IMR-90 (cell line): ENCODE measurements around the gene SPI1. TPM values are rescaled to one million over a fixed set of nuclear protein-coding genes. Genes with fewer than 3 reads are reported as not detected.
"Not testable (repeated sequence)": the region's sequence is repeated elsewhere in the genome, so short reads cannot be mapped to it uniquely, and the experiment has no call there.

Source experiments
- ATAC-seq: fragments of 200-7000 bp; cut with Tn5 transposase; 2 replicates; pipeline ENCODE4 v1.9.1; 2020; ENCODE audit warnings: low read depth, mild to moderate bottlenecking, moderate library complexity
- BruUV-seq: library from RNA; stranded (reverse); fragments of 400-500 nt; replicated peaks from 2 replicates; lab custom pipeline; 2021; lab: Mats Ljungman, UMichigan
- CTCF ChIA-PET: fragments of 300-600 bp; formaldehyde crosslinking; extraction: SDS; loops from one replicate; lab custom pipeline; 2021; ENCODE audit warnings: antibody characterized with exemption; lab: Yijun Ruan, JAX
- POLR2A ChIA-PET: fragments of 300-600 bp; sonication (Branson Sonifier 250); formaldehyde crosslinking; loops from one replicate; lab custom pipeline; 2022; ENCODE audit warnings: antibody characterized with exemption; ENCODE audit not compliant: unreplicated experiment; lab: Charles Lee
- DNase-seq: peaks from one replicate; pipeline ENCODE4 v3.0.0; 2013
- H2AFZ ChIP-seq: replicated peaks from 2 replicates; pipeline ENCODE3; 2013; ENCODE audit warnings: low read length, mild to moderate bottlenecking; ENCODE audit not compliant: poor library complexity
- H2AK5ac ChIP-seq: 2 replicates; pipeline ENCODE4 v1.6.1; 2013; ENCODE audit warnings: low read depth, low read length, inconsistent platforms
- H2AK9ac ChIP-seq: replicated peaks from 2 replicates; pipeline ENCODE3; 2013; ENCODE audit warnings: mild to moderate bottlenecking, low read depth, low read length, moderate library complexity; ENCODE audit not compliant: poor library complexity
- H2BK120ac ChIP-seq: 2 replicates; pipeline ENCODE4 v1.6.1; 2013; ENCODE audit warnings: low read depth, low read length, inconsistent platforms
- H2BK15ac ChIP-seq: 3 replicates; pipeline ENCODE4 v1.6.1; 2013; ENCODE audit warnings: low read depth, low read length, inconsistent platforms
- H2BK20ac ChIP-seq: 2 replicates; pipeline ENCODE4 v1.6.1; 2013; ENCODE audit warnings: low read depth, mild to moderate bottlenecking, inconsistent platforms, low read length, moderate library complexity
- H2BK5ac ChIP-seq: 2 replicates; pipeline ENCODE4 v1.6.1; 2013; ENCODE audit warnings: mild to moderate bottlenecking, low read depth, low read length, inconsistent platforms; ENCODE audit not compliant: poor library complexity, severe bottlenecking
- H3K14ac ChIP-seq: replicated peaks from 2 replicates; pipeline ENCODE4 v1.6.1; 2013; ENCODE audit warnings: low read depth, low read length, inconsistent platforms
- H3K18ac ChIP-seq: 2 replicates; pipeline ENCODE4 v1.6.1; 2013; ENCODE audit warnings: low read depth, low read length, control low read depth
- H3K23ac ChIP-seq: 2 replicates; pipeline ENCODE4 v1.6.1; 2013; ENCODE audit warnings: low read depth, low read length, inconsistent platforms
- H3K27ac ChIP-seq: 2 replicates; pipeline ENCODE4 v1.5.1; 2013; ENCODE audit warnings: mild to moderate bottlenecking, control low read depth, low read length; ENCODE audit not compliant: insufficient read depth
- H3K27me3 ChIP-seq: 2 replicates; pipeline ENCODE4 v1.6.1; 2013; ENCODE audit warnings: low read length; ENCODE audit not compliant: control insufficient read depth, insufficient read depth
- H3K36me3 ChIP-seq: 2 replicates; pipeline ENCODE4 v1.6.1; 2013; ENCODE audit warnings: low read length, mixed read lengths; ENCODE audit not compliant: control insufficient read depth, insufficient read depth
- H3K4ac ChIP-seq: 2 replicates; pipeline ENCODE4 v1.6.1; 2013; ENCODE audit warnings: low read depth, low read length, inconsistent platforms
- H3K4me1 ChIP-seq: 2 replicates; pipeline ENCODE4 v1.6.1; 2013; ENCODE audit warnings: low read length, mixed read lengths; ENCODE audit not compliant: control insufficient read depth, insufficient read depth
- H3K4me2 ChIP-seq: 2 replicates; pipeline ENCODE4 v1.6.1; 2013; ENCODE audit warnings: low read depth, mild to moderate bottlenecking, control low read depth, low read length, moderate library complexity
- H3K4me3 ChIP-seq: 2 replicates; pipeline ENCODE4 v1.5.1; 2013; ENCODE audit warnings: low read depth, mild to moderate bottlenecking, control low read depth, low read length, moderate library complexity; ENCODE audit not compliant: insufficient read depth
- H3K56ac ChIP-seq: 2 replicates; pipeline ENCODE4 v1.6.1; 2013; ENCODE audit warnings: low read length, inconsistent platforms; ENCODE audit not compliant: insufficient read depth; ENCODE audit errors: extremely low read depth
- H3K79me1 ChIP-seq, 2 experiments: 2 replicates each; pipeline ENCODE4 v1.6.1; 2013; ENCODE audit warnings: low read length in 2 of 2, inconsistent platforms in 1 of 2, low read depth in 1 of 2
- H3K9ac ChIP-seq: 2 replicates; pipeline ENCODE4 v1.6.1; 2013; ENCODE audit warnings: low read depth, low read length, control low read depth
- H3K9me1 ChIP-seq: 2 replicates; pipeline ENCODE4 v1.6.1; 2013; ENCODE audit warnings: low read length, inconsistent platforms; ENCODE audit not compliant: insufficient read depth
- H3K9me3 ChIP-seq: 2 replicates; pipeline ENCODE4 v1.6.1; 2013; ENCODE audit warnings: low read length; ENCODE audit not compliant: control insufficient read depth, insufficient read depth
- H4K20me1 ChIP-seq: 2 replicates; pipeline ENCODE4 v1.6.1; 2013; ENCODE audit warnings: low read length, inconsistent platforms; ENCODE audit not compliant: insufficient read depth
- H4K5ac ChIP-seq: 2 replicates; pipeline ENCODE4 v1.6.1; 2013; ENCODE audit warnings: mild to moderate bottlenecking, low read depth, low read length, control low read depth
- H4K8ac ChIP-seq, 2 experiments: 2 replicates each; pipeline ENCODE4 v1.6.1; 2013; ENCODE audit warnings: low read depth in 2 of 2, low read length in 2 of 2, control low read depth in 1 of 2, inconsistent platforms in 1 of 2
- H4K91ac ChIP-seq: 2 replicates; pipeline ENCODE4 v1.6.1; 2013; ENCODE audit warnings: low read depth, low read length, inconsistent platforms; ENCODE audit not compliant: insufficient read depth
- WGBS, 2 experiments: methylation state at CpG; one replicate each; pipeline versions ENCODE4 v1.1.5 to v1.1.7; 2013; ENCODE audit warnings: missing lambda C conversion rate in 2 of 2; ENCODE audit not compliant: insufficient read length in 1 of 2; ENCODE audit errors: extremely low coverage in 2 of 2; 5-methylcytosine and 5-hydroxymethylcytosine counted together
- dilution Hi-C: fragments of 300-500 bp; cut with HindIII; formaldehyde crosslinking; loops from one replicate; pipeline ENCODE4 v1.14.3; 2018; ENCODE audit warnings: low sequenced_read_pairs; ENCODE audit not compliant: unreplicated experiment
- in situ Hi-C: fragments of 300-500 bp; cut with MboI; formaldehyde crosslinking; loops from 3 replicates; pipeline ENCODE4 v1.14.3; 2019; ENCODE audit warnings: low sequenced_read_pairs, inconsistent platforms, mixed read lengths
- intact Hi-C: fragments of 100-400 bp; cut with micrococcal nuclease; formaldehyde crosslinking; loops from 2 replicates; pipeline ENCODE4 v1.10.0; 2022
- polyA plus RNA-seq, 3 experiments: library from polyadenylated mRNA; depleted of rRNA; stranded (reverse); fragments of >200 nt; gene quantifications; 2 replicates each; pipeline ENCODE4 v1.2.3, GENCODE V29; 2012; ENCODE audit warnings: low replicate concordance in 1 of 3
- total RNA-seq: library from RNA; depleted of rRNA; stranded (reverse); fragments of >200 nt; gene quantifications from 2 replicates; pipeline ENCODE4 v1.2.3, GENCODE V29; 2012

SPI1 gene
- total and polyA plus RNA-seq, 2 of the 4 experiments (the other 2 are of a cell fraction) = not detected

DNA sequence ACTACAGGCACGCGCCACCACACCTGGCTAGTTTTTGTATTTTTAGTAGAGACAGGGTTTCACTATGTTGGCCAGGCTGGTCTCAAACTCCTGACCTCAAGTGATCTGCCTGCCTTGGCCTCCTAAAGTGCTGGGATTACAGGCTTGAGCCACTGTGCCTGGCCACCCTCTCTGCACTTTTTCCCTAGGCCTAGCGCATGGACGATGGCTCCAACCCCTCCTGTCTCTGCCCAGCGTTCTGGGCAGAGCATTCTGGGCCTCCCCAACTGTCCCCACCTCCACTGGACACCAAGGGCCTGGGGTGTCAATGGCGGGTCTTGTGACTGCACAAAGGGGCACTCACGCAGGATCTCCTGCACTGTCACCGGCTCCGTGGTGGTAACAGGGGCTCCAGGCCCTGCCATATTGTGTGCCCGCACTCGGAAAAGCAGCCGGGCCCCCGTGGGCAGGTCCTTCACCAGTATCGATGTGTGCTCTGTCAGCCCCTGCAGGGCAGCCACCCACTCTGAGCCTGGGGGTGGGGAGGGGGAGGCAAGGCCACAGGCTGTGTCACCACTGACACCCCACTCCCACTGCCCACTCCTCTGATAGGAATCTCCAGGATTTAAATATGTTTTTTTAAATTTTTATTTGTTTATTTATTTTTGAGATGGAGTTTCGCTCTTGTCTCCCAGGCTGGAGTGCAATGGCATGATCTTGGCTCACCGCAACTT lies 43.5 kb downstream of the SPI1 start:
- dilution Hi-C loops = not testable (repeated sequence)

More for the DNA sequence above, 43.5 kb downstream of the SPI1 start:
- H3K9me1 ChIP-seq, H3K56ac ChIP-seq, H4K91ac ChIP-seq, CTCF ChIA-PET, H3K18ac ChIP-seq, H3K9ac ChIP-seq, H3K4me3 ChIP-seq, H2BK120ac ChIP-seq, H2BK20ac ChIP-seq, H4K8ac ChIP-seq, H2BK15ac ChIP-seq, POLR2A ChIA-PET, H3K36me3 ChIP-seq, H3K9me3 ChIP-seq, ATAC-seq, H3K4me2 ChIP-seq, H2AK5ac ChIP-seq, H3K14ac ChIP-seq, H3K23ac ChIP-seq, H3K27ac ChIP-seq, H2AFZ ChIP-seq, BruUV-seq, H3K4me1 ChIP-seq, H4K5ac ChIP-seq, H3K79me1 ChIP-seq, H3K27me3 ChIP-seq, H4K20me1 ChIP-seq, DNase-seq, H2BK5ac ChIP-seq, H3K4ac ChIP-seq, intact Hi-C loops, in situ Hi-C loops, H2AK9ac ChIP-seq: not testable (repeated sequence)
- WGBS, 2 experiments = 79% methylated on average over 3 of the region's 16 CpGs; no CpG with 5 or more reads in 1 of the 2 experiments
